BLaER1 treated with 17β-estradiol and CSF1 and Interleukin-3, amounts not matched to agents 10 nM and 100 nM (cell line): ENCODE measurements around the gene ACY1.
A peak's percentile ranks its signal among the peaks of the same experiment; 100 is the strongest.

Experiments
- H3K27ac ChIP-seq, 11 experiments: shearing (Covaris generic); formaldehyde crosslinking; 2 replicates each; pipeline ENCODE4 v1.8.1; 2022
- H3K27me3 ChIP-seq, 11 experiments: shearing (Covaris generic); formaldehyde crosslinking; 2 replicates each; pipeline ENCODE4 v1.8.1; 2022
- H3K36me3 ChIP-seq, 11 experiments: shearing (Covaris generic); formaldehyde crosslinking; 2 replicates each; pipeline ENCODE4 v1.8.1; 2022
- H3K4me1 ChIP-seq, 10 experiments: shearing (Covaris generic); formaldehyde crosslinking; 2 replicates each; pipeline ENCODE4 v1.8.1; 2022
- H3K4me2 ChIP-seq, 11 experiments: shearing (Covaris generic); formaldehyde crosslinking; 2 replicates each; pipeline ENCODE4 v1.8.1; 2022
- H3K4me3 ChIP-seq, 10 experiments: shearing (Covaris generic); formaldehyde crosslinking; 2 replicates each; pipeline ENCODE4 v1.8.1; 2022
- H3K9ac ChIP-seq, 11 experiments: shearing (Covaris generic); formaldehyde crosslinking; 2 replicates each; pipeline ENCODE4 v1.8.1; 2022
- H3K9me3 ChIP-seq, 11 experiments: shearing (Covaris generic); formaldehyde crosslinking; replicated peaks in 1 of 11; 2 replicates each; pipeline ENCODE4 v1.8.1; 2022
- H4K20me1 ChIP-seq, 11 experiments: shearing (Covaris generic); formaldehyde crosslinking; 2 replicates each; pipeline ENCODE4 v1.8.1; 2022
- Cebpa-rat ChIP-seq, 11 experiments: shearing (Covaris generic); IDR thresholded peaks; 2 replicates each; pipeline ENCODE4 v1.8.1; 2022

ACY1 gene

DNA sequence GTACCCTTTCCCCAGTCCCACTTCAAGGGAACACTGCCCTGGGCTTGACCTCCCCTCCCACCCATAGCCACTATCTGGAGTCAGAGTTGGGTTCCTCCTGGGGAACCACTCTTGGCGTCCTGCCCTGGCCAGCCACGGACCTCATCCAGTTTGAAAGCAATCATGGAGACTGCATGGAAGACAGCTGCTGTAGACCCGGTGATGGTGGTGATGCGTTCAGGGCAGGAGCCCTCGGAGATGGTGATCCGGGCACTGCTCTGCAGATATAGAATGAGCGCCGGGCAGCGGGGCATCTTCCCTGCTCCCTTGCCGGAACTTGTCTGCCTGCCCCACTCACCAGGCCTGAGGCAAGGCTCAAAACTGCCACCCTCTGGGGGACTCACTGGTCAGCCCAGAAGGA lies 22.9 kb upstream of the ACY1 start:
- H3K9me3 ChIP-seq = no peaks in the 10 kb centered on the region
- H3K4me3 ChIP-seq = no peak overlapping the region
- H3K9ac ChIP-seq = no peak overlapping the region
- peaks cover 0 to 68% (median 24%) of the 10 kb centered on the region in 11 experiments; a peak in 15 of 22 replicates for H4K20me1 ChIP-seq
- H3K4me1 ChIP-seq = peaks cover 26 to 70% (median 47%) of the 10 kb centered on the region in 10 experiments
- H3K36me3 ChIP-seq = peaks cover 8 to 53% (median 38%) of the 10 kb centered on the region in 11 experiments
- TF ChIP-seq Cebpa-rat (IDR thresholded peaks at IDR 0.05) = no peak
- H3K27me3 ChIP-seq = peaks cover 20 to 26% (median 23%) of the 10 kb centered on the region in 11 experiments
- H3K4me2 ChIP-seq = no peak overlapping the region
- H3K27ac ChIP-seq = no peak overlapping the region

DNA sequence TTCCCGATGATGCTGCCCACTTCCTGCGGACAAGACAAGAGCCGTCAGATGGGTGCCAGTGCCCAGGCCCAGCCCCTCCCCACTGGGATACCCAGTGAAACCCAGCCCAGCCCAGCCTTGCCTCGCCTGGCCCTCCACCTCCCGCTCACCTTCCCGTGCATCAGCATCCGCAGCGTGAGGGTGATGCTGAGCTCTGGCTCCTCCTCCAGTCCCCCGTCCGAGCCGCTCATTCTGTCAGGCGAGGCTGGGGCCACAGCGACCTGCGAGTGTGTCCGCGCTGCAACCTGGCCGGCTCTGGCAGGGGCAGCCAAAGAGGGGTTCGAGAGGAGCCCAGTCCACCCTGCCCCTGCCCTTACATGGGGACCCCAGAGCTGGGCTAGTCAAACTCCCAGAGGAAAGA lies 22.3 kb upstream of the ACY1 start:
- no peak overlapping the region for H3K4me2 ChIP-seq
- peaks cover 0 to 62% (median 18%) of the 10 kb centered on the region in 11 experiments; a peak in 15 of 22 replicates for H4K20me1 ChIP-seq
- H3K27ac ChIP-seq = no peak overlapping the region
- H3K36me3 ChIP-seq = peaks cover 8 to 53% (median 38%) of the 10 kb centered on the region in 11 experiments
- no peaks in the 10 kb centered on the region for H3K9me3 ChIP-seq
- peaks cover 28 to 70% (median 47%) of the 10 kb centered on the region in 10 experiments for H3K4me1 ChIP-seq
- H3K4me3 ChIP-seq = no peak overlapping the region
- no peak for TF ChIP-seq Cebpa-rat (IDR thresholded peaks at IDR 0.05)
- H3K9ac ChIP-seq = no peak overlapping the region
- peaks cover 14 to 20% (median 17%) of the 10 kb centered on the region in 11 experiments for H3K27me3 ChIP-seq

DNA sequence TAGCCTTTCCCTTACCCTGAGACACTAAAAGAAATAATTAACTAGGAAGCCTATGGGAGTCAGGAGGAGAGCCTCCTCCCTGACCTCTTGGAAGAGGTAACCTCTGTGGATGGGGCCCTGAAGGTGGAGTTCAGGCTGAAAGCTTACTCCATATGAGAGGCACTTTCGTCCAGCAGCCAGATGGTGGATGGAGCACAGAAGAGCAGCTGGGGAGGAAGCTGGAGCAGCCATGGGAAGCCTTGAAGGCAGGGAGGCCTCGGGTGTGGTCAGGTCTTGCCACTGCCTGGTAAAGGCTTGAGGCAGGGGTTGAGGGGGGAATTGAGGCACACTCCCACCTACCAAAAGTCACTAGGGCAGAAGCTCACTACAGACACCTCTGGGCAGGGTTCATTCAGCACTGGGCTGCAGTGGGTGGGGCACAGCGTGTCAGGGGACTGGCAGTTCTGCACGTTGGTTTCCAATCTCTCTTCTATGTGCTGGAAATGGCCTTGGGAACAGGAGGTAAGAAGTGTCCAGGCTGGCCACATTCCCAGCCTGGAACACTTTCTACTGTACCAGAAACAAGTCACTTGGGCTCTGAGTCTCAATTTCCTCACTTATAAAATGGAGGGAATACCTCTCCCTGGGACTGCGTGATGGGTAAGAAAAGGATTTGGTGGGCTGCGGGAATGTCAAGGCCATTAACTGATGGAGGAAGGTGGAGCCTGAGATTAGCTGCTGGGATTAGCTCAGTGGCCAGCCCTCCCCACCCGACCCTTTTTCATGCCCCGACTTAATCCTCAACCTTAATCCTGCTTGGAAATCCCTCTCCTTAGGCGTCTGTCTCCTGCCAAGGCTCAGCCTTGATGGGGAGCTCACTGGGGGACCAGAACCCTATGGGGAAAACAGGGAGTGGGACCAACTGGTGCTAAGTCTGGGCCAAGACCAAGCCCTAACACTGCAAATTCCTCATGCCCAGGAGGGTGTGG lies 21.4 kb upstream of the ACY1 start:
- peaks cover 28 to 70% (median 47%) of the 10 kb centered on the region in 10 experiments for H3K4me1 ChIP-seq
- H4K20me1 ChIP-seq = peaks cover 0 to 53% (median 10%) of the 10 kb centered on the region in 11 experiments; a peak in 13 of 22 replicates
- H3K9me3 ChIP-seq = no peaks in the 10 kb centered on the region
- peaks cover 8 to 50% (median 37%) of the 10 kb centered on the region in 11 experiments for H3K36me3 ChIP-seq
- no peak overlapping the region for H3K27ac ChIP-seq
- H3K4me3 ChIP-seq = no peak overlapping the region
- peak overlapping the region in 1 of 11 experiments; percentile 18; a peak in 1 of 22 replicates for H3K9ac ChIP-seq
- H3K4me2 ChIP-seq = peak overlapping the region in 3 of 11 experiments; percentile 3 to 21 (median 19); a peak in 2 of 22 replicates
- peaks cover 5 to 11% (median 8%) of the 10 kb centered on the region in 11 experiments for H3K27me3 ChIP-seq
- TF ChIP-seq Cebpa-rat (IDR thresholded peaks at IDR 0.05) = no peak

DNA sequence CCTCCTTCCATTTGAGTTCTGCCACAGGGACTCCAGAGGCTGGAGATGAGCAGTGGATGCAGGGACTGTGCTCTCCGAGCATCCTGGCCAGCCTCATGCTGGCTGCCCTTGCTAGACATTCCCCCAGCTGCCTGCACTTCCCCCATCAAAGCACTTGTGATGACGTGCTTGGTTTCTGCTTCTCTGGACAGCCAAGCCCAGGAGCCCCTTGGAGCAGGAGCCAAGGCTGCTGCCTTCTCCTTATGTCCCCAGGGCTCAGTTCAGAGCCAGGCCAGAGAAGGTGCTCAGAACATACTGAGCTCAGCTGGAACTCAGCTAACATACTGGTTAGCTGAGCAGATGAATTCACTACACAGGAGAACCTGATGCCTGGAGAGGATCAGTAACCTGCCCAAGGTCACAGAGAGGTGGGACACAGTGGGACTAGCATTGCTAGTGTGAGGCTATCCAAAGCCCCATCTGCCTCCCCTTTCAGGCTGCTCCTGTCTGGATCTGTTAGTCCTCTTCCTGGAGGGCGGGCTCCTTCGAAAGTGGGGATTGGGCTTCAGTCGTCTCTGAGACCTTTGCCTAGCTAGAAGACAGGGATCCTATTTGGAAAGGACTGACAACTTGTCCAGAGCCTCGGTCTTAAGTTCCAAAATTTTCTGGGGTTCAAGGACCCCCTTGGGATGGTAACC lies 20.3 kb upstream of the ACY1 start:
- Histone ChIP-seq H3K9me3 (no peaks in the 10 kb centered on the region), H3K27ac (no peak overlapping the region), H3K9ac (0 out of 22 replicates have a peak overlapping the region, but pooled peaks of 2 of the 11 experiments have one; percentile 20 to 23), H4K20me1 (peaks cover 0 to 44% (median 8%) of the 10 kb centered on the region in 11 experiments; a peak in 9 of 22 replicates), H3K4me1 (peaks cover 18 to 63% (median 44%) of the 10 kb centered on the region in 10 experiments), H3K4me2 (peak overlapping the region in 2 of 11 experiments; percentile 10 to 20; a peak in 1 of 22 replicates), H3K36me3 (peaks cover 8 to 40% (median 30%) of the 10 kb centered on the region in 11 experiments), H3K4me3 (no peak overlapping the region), H3K27me3 (peaks cover 0 to under 1% (median 0%) of the 10 kb centered on the region in 11 experiments; a peak in 1 of 22 replicates)
- no peak for TF ChIP-seq Cebpa-rat (IDR thresholded peaks at IDR 0.05)

DNA sequence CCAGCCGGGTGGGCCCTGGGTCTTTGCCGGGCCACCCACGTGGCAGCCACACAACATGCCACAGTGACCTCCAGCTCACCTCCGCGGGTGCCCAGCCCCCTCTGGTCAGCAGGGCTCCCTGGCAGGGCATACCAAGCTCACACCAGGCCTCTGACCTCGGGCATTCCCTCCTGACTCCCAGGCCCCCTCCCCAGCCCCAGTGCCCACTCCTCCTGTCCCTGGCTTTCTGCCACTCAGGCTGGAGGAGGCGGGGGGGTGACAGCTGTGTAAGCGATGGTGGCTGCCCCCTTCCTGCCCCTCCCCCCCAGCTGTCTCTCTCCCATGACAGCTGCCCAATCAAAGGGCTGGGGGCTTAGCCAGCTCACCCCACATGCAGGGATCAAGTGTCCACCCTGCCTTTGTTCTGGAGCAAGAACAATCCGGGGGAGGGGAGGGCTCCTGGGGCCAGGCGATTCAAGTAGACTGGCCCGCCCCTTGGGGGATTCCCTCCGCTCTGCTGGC lies 19.3 kb upstream of the ACY1 start:
- Histone ChIP-seq H3K4me3 (no peak overlapping the region), H3K9me3 (no peaks in the 10 kb centered on the region), H4K20me1 (peaks cover 0 to 51% (median 9%) of the 10 kb centered on the region in 11 experiments; a peak in 13 of 22 replicates), H3K27ac (no peak overlapping the region), H3K4me2 (peak overlapping the region in 6 of 11 experiments; percentile 93 to 99 (median 96); a peak in 7 of 22 replicates), H3K4me1 (peaks cover 25 to 71% (median 52%) of the 10 kb centered on the region in 10 experiments), H3K36me3 (peaks cover 8 to 30% (median 21%) of the 10 kb centered on the region in 11 experiments), H3K9ac (no peak overlapping the region), H3K27me3 (no peaks in the 10 kb centered on the region)
- no peak for TF ChIP-seq Cebpa-rat (IDR thresholded peaks at IDR 0.05)

DNA sequence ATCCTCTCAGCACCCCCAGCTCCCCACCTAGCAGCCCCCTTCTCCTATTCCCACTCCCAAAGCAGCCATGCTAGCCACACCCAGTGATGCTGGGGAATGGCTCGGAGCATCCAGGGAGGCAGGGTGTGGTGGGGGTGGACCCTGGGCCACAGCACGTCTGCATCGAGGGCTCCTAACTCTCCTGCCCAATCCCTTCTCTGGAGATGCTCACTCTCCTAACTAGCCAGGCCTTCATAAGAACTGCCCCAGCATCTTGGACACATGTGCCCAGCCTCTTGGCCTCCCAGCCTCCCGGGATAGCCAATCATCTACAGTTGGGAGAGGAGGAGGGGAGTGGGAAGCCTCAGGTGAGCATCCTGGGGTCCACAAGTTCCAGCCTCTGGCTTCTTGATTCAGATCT lies 18.8 kb upstream of the ACY1 start:
- H3K9ac ChIP-seq = peak overlapping the region in 1 of 11 experiments; percentile 16; a peak in 1 of 22 replicates
- peaks cover 30 to 76% (median 58%) of the 10 kb centered on the region in 10 experiments for H3K4me1 ChIP-seq
- no peak overlapping the region for H3K27ac ChIP-seq
- H3K4me2 ChIP-seq = peak overlapping the region in 9 of 11 experiments; percentile 15 to 99 (median 93); a peak in 11 of 22 replicates
- H4K20me1 ChIP-seq = peaks cover 0 to 56% (median 11%) of the 10 kb centered on the region in 11 experiments; a peak in 15 of 22 replicates
- H3K4me3 ChIP-seq = no peak overlapping the region
- no peaks in the 10 kb centered on the region for H3K9me3 ChIP-seq
- H3K27me3 ChIP-seq = no peaks in the 10 kb centered on the region
- H3K36me3 ChIP-seq = peaks cover 7 to 29% (median 15%) of the 10 kb centered on the region in 11 experiments; a peak in 21 of 22 replicates
- no peak for TF ChIP-seq Cebpa-rat (IDR thresholded peaks at IDR 0.05)

DNA sequence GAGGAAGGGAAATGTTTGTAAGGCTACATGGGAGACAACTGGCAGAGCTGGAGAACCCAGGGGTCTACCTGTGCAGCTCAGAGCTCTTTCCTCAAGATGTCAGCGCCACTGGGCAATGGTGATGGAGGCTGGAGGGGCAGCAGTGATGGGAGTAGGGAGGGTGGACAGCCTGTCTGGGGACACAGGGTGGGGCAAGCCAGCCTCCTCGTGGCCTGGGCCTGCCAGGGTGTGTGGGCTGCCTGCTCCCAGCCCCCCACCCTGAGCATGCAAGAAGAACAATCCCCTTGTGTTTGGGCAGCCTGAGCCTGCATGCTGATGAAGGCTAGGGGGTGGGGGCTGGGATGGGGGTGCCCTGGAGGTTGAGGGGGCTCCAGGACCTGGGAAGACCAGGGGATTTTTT lies 17.3 kb upstream of the ACY1 start:
- Histone ChIP-seq H3K4me2 (peak overlapping the region; percentile 76 to 99 (median 97)), H3K9me3 (no peaks in the 10 kb centered on the region), H3K9ac (peak overlapping the region in 6 of 11 experiments; percentile 86 to 95 (median 90); a peak in 10 of 22 replicates), H3K4me1 (peaks cover 41 to 91% (median 73%) of the 10 kb centered on the region in 10 experiments), H3K27me3 (no peaks in the 10 kb centered on the region), H3K4me3 (peak overlapping the region in 6 of 10 experiments; percentile 67 to 79 (median 73); a peak in 5 of 20 replicates), H3K27ac (peak overlapping the region in 1 of 11 experiments; percentile 94; a peak in 2 of 22 replicates), H3K36me3 (peaks cover 0 to 28% (median 2%) of the 10 kb centered on the region in 11 experiments; a peak in 11 of 22 replicates), H4K20me1 (peaks cover 0 to 58% (median 25%) of the 10 kb centered on the region in 11 experiments; a peak in 15 of 22 replicates)
- no peak for TF ChIP-seq Cebpa-rat (IDR thresholded peaks at IDR 0.05)

DNA sequence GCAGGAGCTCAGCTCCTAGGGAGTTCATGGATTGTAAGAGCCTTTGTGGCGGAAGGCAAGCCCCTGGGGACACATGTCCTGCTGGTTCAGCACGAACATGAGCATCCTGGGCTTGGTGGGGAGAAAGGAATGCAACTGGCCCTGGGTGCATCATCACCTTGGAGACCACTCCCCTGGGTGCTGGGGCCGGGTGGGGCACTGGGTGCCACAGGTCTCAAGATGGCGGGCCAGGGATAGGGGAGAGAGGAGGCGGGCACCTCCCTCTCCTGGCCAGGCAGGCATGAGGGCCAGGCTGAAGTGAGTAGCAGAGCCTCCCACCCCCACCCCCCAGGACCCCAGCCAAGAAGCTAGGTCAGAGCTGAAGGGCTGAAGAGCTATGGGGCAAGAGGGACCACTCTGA lies 16.8 kb upstream of the ACY1 start:
- no peaks in the 10 kb centered on the region for H3K9me3 ChIP-seq
- peak overlapping the region in 9 of 11 experiments; percentile 68 to 95 (median 89); a peak in 15 of 22 replicates for H3K27ac ChIP-seq
- H3K4me1 ChIP-seq = peaks cover 46 to 92% (median 77%) of the 10 kb centered on the region in 10 experiments
- TF ChIP-seq Cebpa-rat (IDR thresholded peaks at IDR 0.05) = no peak
- H3K27me3 ChIP-seq = no peaks in the 10 kb centered on the region
- H3K9ac ChIP-seq = peak overlapping the region; percentile 80 to 95 (median 87); a peak in 21 of 22 replicates
- H3K4me2 ChIP-seq = peak overlapping the region; percentile 76 to 99 (median 97)
- H4K20me1 ChIP-seq = peaks cover 0 to 58% (median 27%) of the 10 kb centered on the region in 11 experiments; a peak in 15 of 22 replicates
- H3K36me3 ChIP-seq = peaks cover 0 to 29% (median 4%) of the 10 kb centered on the region in 11 experiments; a peak in 7 of 22 replicates
- H3K4me3 ChIP-seq = peak overlapping the region; percentile 67 to 79 (median 72)
